HG02973 (cell line): Measurements from ENCODE around the gene JMJD1C.
A peak's percentile ranks its signal among the peaks of the same experiment; 100 is the strongest.
"Not testable (repeated sequence)": the region's sequence is repeated elsewhere in the genome, so short reads cannot be mapped to it uniquely, and the experiment has no call there.

Experiments used
- ATAC-seq: cut with Tn5 transposase; IDR thresholded peaks from one replicate; pipeline ENCODE4 v1.9.1; 2021; ENCODE audit warnings: moderate library complexity; ENCODE audit not compliant: unreplicated experiment

JMJD1C gene

GRCh38 chr10:63412304-63412703 is 53.5 kb downstream of the JMJD1C start:
- no peak for ATAC-seq

- no peak for ATAC-seq
Measured at GRCh38 chr10:63410633-63411032, 55.1 kb downstream of the JMJD1C start.

GRCh38 chr10:63409465-63410027 is 56.2 kb downstream of the JMJD1C start:
- no peak for ATAC-seq

- no peak for ATAC-seq
Measured at GRCh38 chr10:63407136-63407662, 58.6 kb downstream of the JMJD1C start.

- no peak for ATAC-seq
Measured at GRCh38 chr10:63396133-63396761, 69.5 kb downstream of the JMJD1C start.

DNA sequence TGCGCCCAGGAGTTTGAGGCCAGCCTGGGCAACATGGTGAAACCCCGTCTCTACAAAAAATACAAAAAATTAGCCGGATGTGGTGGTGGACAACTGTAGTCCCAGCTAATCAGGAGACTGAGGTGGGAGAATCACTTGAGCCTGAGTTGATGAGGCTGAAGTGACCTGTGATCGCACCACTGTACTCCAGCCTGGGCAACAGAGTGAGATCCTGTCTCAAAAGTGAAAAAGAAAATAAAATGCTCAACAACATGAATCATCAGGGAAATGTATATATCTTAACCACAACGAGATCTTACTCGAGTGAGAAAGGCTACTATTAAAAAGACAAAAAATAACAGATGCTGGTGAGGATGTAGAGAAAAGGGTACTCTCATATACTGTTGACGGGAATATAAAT is 72.7 kb downstream of the JMJD1C start:
- no peak for ATAC-seq

GRCh38 chr10:63392224-63392623 is 73.6 kb downstream of the JMJD1C start:
- ATAC-seq, result no peak

DNA sequence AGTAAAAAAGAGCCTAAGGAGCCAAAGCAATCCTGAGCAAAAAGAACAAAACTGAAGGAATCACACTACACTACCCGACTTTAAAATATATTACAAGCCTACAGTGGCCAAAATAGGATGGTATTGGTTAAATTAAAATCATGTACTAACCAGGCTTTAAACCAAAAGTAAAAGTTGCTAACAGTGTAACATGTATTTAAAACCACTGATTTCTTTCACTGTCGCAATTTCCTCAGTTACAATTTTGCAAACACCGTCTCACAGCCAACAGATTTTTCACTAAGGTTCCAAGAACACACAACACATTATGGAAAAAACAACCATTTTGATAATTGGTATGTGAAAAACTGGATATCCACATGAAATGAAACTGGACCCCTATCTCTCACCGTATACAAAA is 74.0 kb downstream of the JMJD1C start:
- no peak for ATAC-seq

GRCh38 chr10:63390521-63390920 is 75.3 kb downstream of the JMJD1C start:
- no peak for ATAC-seq

- ATAC-seq, result no peak
Measured at GRCh38 chr10:63388421-63389031, 77.3 kb downstream of the JMJD1C start.

DNA sequence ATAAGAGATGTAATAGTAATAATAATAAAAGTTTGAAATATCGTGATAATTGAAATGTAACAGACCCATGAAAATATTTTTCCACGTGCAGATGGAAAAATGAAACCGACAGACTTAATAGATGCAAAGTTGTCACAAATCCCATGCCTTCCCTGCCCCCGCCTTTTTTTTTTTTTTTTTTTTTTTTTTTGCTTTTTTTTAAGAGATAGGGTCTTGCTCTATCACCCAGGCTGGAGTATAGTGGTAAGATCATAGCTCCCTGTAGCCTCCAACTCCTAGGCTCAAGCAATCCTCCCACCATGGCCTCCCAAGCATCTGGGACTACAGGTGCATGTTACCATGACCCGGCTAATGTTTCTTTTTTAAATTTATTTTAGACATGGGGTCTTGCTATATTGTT is 80.5 kb downstream of the JMJD1C start:
- no peak for ATAC-seq

DNA sequence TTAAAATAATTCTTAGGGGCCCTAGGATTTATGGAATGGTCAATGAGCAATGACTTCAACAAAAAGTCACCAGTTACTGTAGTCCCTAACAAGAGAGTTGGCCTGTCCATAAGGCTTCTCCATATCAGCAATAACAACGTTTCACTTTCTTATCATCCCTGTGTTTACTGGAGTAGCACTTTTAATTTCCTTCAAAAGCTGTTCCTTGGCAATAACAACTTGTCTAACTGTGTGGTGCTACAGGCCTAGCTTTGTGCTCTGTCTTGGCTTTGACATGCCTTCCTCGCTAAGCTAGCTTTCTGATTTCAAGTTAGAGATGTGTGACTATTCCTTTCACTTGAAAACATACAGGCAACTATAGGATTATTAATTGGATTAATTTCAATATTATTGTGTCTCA is 81.1 kb downstream of the JMJD1C start:
- ATAC-seq, result no peak

DNA sequence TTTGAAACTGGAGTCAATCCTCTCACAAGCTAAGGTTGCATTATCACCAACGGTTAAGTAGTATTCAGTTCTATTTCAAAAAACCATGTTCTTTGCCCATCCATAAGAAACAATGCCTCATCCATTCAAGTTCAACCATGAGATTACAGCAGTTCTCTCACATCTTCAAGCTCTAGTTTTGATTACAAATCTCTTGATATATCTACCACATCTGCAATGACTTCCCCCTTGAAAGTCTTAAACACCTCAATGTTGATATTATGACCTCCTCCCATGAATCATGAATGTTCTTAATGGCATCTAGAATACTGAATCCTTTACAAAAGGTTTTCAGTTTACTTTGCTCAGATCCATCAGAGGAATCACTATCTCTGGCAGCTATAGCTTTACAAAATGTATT is 81.8 kb downstream of the JMJD1C start:
- ATAC-seq, result no peak

DNA sequence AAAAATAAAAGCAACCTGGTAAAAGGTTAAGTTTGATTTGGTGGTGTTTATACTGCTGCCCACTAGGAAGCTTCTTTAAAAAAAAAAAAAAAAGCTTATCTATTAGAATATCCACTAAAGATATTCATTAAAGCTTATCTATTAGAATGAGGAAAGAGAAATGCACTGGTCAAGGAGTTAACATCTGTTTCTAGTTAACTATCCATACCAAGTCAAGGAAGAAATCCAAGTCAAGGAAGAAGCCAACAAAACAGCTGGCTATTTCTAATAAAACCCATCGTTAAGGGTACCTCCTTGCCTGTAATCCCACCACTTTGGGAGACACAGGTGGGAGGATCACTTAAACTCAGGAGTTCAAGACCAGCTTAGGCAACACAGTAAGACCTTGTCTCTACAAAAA is 82.6 kb downstream of the JMJD1C start:
- no peak for ATAC-seq

DNA sequence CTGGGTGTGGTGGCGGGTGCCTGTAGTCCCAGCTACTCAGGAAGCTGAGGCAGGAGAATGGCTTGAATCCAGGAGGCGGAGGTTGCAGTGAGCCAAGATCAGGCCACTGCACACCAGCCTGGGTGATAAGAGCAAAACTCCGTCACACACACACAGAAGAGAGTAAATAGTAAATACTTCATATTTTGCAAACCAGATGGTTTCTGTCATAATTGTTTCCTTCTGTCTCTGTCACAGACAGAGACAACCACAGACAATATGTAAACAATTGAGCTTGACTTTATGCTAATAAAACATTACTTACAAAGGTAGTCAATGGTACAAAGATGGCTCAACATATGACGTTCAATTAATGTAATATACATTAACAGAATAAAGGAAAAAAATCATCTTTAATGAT is 83.7 kb downstream of the JMJD1C start:
- no peak for ATAC-seq

GRCh38 chr10:63377305-63377661 is 88.5 kb downstream of the JMJD1C start:
- not testable (repeated sequence) for ATAC-seq

DNA sequence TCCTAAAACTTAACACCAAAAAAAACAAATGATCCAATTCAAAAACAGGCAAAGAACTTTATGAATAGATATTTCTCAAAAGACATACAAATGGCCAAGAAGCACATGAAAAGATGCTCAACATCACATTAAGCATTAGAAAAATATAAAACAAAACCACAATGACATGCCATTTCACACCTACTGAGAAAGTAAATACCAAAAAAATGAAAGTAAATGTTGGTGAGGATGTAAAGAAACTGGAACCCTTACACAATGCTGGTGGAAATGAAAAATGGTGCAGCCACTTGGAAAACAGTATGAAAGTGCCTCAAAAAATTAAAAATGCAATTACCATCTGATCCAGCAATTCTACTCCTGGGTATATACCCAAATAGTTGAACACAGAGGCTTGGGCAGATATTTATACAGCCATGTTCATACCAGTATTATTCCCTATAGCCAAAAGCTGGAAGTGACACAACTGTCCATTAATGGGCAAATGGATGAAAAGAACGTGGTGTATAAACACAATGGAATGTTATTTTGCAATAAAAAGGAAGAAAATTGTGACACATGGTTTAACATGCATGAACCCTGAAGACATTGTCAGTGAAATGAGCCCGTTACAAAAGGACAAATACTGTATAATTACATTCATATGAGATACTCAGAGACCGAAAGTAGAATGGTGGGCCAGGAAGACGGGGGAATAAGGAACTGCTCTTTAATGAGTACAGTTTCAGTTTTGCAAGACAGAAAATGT is 89.0 kb downstream of the JMJD1C start:
- ATAC-seq, result peak; percentile 99

DNA sequence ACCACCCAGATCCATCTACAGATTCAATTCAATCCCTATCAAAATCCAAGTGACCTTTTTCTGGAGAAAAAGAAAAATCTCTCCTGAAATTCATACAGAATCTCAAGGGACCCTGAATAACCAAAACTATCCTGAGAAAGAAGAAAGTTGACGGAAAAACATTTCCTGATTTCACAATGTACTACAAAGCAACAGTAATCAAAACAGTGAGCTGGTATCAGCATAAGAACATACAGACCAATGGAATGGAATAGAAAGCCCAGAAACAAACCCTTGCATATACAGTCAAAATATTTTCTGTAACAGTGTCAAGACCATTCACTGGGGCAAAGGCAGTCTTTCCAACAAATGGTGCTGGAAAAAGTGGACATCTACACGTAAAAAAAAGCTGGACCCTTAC is 89.9 kb downstream of the JMJD1C start:
- no peak for ATAC-seq

GRCh38 chr10:63375458-63375857 is 90.3 kb downstream of the JMJD1C start:
- ATAC-seq, result no peak

DNA sequence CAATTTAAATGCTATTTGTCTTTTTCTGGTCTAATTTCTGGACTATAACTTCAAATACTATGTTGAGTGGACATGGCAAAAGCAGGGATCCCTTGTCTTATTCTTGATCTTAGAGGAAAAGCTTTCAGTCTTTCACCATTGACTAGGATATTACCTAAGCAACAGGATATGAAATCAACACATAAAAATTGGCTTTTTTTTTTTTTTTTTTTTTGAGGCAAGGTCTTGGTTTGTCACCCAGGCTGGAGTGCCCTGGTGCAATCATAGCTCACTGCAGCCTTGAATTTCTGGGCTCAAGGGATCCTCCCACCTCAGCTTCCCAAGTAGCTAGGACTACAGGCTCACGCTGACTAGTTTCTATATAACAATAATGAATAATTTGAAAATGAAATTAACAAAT is 90.8 kb downstream of the JMJD1C start:
- no peak for ATAC-seq

DNA sequence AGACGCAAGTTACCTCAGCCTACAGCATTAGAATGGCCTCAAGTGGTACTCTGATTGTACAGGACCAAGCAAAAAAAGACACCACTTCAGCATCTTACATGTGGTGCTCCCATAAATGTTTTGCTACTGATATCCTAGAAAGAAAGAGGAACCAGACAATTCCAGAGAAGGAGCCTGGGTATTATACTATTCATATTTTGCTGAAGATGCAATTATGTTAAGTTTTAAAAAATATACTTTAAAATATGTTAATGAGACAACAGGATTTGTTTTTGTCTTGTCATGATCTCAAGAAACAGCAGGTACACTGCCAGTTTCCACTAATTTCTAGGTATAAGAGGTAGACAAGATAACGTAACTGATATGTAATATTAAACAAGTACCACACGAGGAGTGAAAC is 92.6 kb downstream of the JMJD1C start:
- ATAC-seq, result no peak

DNA sequence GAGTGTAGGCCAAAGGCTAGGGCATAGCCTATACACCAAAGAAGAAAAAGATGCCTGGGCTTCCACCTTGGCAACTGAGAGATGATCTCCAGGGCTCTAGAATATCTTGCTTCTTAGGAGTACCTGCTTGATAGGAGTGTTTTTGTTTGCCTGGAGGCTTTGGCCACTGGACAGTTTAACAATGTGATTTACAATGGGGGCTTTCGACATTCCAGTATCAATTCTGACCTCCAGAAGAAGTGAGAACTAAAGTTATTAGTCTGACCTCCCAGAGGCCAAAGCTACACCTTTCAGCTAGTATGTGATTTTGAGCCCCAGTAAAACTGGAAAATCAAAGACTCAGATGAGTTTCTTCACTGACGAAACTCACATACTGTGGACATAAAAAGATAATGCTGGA is 96.1 kb downstream of the JMJD1C start:
- ATAC-seq, result no peak
